Mucosa of gallbladder (tissue), 1 donor: Measurements from ENCODE around the gene KATNAL1. TPM values are rescaled to one million over a fixed set of nuclear protein-coding genes. Genes with fewer than 3 reads are reported as not detected.

ENCODE experiments used
- DNase-seq: peaks from one replicate; pipeline ENCODE4 v3.0.0-alpha.2; 2020; ENCODE audit warnings: low spot score
- total RNA-seq: library from RNA; stranded (reverse); gene quantifications from one replicate; pipeline ENCODE4 v1.2.1, GENCODE V29; 2021
- donor health status: DM: no; HTN: no; CAD: no.

The KATNAL1 gene
- total RNA-seq, 1 donor from 2014 or later: 16.4 TPM

GRCh38 chr13:30164146-30164545 is 143.2 kb downstream of the KATNAL1 start:
- DNase-seq: no peak

- no peak for DNase-seq
These were observed 143.9 kb downstream of the KATNAL1 start for GRCh38 chr13:30163441-30163840.

- DNase-seq: no peak
These were observed 147.9 kb downstream of the KATNAL1 start for GRCh38 chr13:30159446-30159839.

GRCh38 chr13:30158774-30159445 is 148.4 kb downstream of the KATNAL1 start:
- no peak for DNase-seq

- DNase-seq: no peak
These were observed 149.7 kb downstream of the KATNAL1 start for GRCh38 chr13:30157616-30157993.

GRCh38 chr13:30156826-30157615 is 150.3 kb downstream of the KATNAL1 start:
- DNase-seq: no peak

- DNase-seq: no peak
These were observed 151.1 kb downstream of the KATNAL1 start for GRCh38 chr13:30156270-30156669.

- no peak for DNase-seq
These were observed 152.4 kb downstream of the KATNAL1 start for GRCh38 chr13:30154931-30155330.

GRCh38 chr13:30154531-30154930 is 152.8 kb downstream of the KATNAL1 start:
- DNase-seq: no peak

GRCh38 chr13:30153545-30154426 is 153.6 kb downstream of the KATNAL1 start:
- no peak for DNase-seq

Other genes starting within 250 kb of the KATNAL1 start
- gene UBE2L5, start 114.9 kb upstream of the KATNAL1 start, total RNA-seq: not detected
- gene HMGB1, start 158.4 kb upstream of the KATNAL1 start, total RNA-seq: 205 TPM